DMS 273 treated with DMSO at 0.1 percent for 48 hours (cell line): ENCODE measurements around the gene DNAH9.
A peak's percentile ranks its signal among the peaks of the same experiment; 100 is the strongest.

Source experiments
- DNase-seq: peaks from one replicate; lab custom pipeline; 2025; lab: John Stamatoyannopoulos, UW

Gene DNAH9

DNA sequence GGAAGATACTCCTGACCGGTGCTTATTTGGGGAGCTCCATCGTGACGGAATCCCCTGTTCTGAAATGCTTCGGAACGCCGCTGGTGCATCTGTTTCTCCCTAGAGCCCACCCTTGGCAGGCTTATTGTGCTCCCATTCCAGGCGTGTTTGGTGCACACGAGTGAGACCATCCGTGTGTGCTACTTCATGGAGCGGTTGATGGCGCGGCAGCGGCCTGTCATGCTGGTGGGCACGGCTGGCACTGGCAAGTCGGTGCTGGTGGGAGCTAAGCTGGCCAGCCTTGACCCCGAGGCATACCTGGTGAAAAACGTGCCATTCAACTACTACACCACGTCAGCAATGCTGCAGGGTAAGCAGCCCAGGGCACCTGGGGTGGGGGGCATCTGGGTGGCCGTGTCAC, 170.7 kb downstream of the DNAH9 start:
- no peak for DNase-seq

DNA sequence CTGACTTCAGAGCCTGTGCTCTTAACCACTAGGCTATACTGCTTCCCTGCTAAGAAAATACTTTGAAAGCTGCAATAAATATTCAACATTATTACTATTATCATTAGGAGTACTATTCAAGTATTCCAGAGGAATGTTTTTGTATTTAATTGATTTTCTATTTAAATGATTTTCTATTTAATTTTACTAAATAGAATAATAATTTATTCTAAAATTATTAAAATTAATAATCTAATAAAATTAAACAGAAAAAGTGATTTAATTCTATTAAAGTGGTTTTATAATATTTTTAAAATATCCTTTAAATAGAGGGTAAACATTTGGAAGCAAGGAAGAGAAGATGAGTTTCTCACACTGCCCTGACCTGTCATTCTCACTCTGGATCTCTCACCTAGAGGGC, 173.8 kb downstream of the DNAH9 start:
- no peak for DNase-seq

DNA sequence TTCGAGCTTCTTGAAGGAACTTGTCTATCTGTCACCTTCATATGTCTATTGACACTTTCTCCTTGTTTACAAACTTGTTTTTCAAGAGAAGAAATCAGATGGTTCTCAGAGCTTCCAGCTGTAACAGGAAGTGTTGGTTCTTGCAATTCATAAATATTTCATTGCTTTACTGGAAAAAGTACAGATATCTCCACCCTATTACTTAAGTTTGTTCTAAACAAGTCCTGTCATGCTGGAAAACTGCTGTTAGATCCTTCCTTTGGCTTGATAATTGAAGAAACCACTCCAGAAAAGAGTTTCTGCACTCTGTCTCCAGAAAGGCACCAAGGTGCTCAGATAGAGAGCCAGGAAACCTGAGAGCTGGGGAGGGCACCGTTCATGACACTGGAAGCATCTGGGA, 181.6 kb downstream of the DNAH9 start:
- no peak for DNase-seq

DNA sequence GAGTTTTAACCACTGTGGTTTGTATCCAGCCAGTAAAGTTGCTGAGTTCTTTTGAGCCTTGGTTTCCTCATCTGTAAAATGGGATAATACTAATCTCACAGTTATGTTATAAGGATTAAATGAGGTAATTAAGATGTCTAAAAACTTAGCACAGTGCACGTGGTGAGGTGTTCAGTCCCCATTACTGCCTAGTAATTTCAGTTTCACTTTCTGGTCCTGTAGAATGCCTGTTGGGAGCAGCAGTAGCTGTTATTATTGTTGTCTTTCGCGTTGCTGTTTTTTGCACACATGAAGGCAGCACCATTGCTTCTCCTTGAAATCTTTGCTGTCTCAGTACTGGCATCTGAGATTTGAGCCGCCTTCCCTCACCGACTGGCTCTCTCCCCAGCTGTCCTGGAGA, 182.4 kb downstream of the DNAH9 start:
- DNase-seq = no peak

DNA sequence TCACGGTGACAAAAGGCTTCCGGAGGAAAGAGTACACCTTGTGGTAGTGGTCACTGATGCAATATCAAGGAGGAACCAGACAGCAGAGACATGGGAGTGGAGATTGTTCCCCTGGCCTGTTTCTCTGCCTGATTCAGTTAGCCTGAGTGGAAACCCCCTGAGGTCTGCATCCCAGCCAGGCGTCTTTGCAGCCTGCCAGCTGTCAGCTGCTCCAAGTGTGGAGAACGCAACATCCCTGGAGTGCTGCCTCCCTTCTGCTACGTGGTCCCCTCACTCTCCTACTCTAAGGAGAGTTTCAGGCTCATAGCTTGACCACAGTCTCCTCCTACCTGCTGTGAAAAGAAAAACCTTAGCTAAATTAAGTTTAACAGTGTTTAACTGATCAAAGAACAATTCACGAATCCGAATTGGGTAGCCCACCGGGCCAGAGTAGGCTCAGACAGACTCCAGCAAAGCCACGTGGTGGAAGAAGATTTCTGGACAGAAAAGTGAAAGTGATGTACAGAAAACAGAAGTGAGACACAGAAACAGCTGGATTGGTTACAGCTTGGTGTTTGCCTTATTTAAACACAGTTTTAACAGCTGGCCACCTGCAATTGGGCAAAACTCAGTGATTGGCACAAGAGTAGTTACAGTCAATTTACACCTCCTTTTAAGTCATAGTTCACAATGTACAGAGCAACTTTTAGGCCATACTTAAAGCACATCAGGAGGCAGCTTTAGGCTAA, 188.6 kb downstream of the DNAH9 start:
- no peak for DNase-seq

DNA sequence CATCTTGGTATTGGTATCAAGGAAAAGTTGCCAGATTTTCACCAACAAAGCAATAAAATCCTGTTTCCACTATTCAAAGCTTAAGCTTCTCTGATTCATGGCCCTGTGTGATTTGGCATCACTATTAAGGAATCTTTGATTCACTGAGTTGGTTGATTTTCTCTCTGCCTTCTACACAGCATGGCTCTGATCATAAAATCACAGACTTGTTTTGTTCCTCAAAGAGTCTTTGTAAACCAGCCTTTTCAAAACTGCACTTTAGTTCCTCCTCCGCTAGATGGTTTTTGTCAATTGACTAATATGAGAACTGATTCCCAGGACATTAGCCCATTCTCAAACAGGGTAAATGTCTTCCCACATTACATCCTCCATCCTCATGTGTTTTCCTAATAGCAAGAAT, 197.6 kb downstream of the DNAH9 start:
- DNase-seq = no peak

DNA sequence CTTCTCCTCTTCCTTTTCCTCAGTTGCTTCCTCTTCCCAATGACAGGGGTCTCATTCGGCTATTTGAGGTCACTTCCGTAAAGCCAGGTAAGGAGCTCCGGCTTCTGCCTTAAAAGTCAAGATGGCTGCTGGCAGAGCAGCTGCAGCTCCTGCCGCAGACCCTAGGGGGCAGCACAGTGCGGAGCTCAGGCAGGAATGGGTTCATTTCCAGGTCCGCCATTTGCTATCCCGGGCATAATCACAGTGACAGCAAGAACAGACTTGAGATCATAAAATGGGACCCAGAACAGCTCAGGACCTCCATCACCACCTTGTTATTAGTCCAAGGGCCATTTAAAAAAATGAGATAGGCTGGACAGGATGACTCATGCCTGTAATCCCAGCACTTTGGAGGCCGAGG, 199.5 kb downstream of the DNAH9 start:
- DNase-seq = no peak

DNA sequence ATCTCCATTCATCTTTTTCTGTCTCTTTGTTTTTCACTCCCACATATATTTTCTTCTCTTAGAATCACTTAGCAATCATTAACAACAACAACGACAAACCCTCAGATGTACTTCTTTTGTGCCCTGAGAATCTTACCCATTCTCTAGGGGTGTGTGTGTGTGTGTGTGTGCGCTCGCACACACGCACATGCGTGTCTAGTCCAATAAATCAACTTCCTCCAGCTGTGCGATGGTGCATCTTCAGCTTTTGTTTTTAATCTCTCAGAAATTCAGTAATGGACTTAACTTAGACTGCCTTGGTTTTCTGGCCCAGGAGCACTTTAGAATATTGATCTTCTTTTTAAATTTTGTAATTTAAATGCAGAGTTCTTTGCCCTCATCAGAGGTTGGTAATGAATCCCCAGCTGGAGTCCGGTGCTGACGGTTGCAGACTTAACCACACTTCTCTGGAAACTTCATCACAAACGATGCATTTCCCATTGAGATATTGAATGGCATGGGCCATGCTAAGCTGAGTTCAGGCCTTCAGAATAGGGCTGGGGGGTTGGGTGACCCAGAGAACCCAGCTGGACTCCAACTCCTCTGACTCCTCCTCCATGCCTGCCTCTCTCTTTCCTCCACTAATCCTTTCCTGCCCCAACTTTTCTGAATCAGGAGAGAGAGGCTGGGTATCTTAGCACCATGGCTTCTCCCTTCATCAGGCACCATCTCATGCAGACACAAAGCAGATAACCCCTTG, 205.1 kb downstream of the DNAH9 start:
- no peak for DNase-seq

DNA sequence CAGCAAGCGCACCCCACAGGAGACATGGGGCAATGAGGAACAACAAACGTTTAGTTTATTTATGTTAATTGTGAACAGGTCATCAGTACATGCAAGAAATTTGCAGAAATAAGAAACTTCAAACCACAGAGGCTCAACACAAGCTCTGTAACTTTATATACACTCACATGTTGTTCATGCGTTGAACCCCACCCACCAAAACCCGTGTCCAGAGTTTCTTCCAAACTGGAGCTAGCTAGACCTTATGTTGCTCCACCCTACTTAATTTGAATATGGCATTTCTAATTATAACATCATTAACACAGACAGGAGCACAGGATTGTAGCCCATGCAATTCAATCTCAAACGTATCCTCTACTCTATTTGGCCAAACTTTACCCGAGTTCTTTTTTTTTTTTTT, 206.9 kb downstream of the DNAH9 start:
- no peak for DNase-seq

DNA sequence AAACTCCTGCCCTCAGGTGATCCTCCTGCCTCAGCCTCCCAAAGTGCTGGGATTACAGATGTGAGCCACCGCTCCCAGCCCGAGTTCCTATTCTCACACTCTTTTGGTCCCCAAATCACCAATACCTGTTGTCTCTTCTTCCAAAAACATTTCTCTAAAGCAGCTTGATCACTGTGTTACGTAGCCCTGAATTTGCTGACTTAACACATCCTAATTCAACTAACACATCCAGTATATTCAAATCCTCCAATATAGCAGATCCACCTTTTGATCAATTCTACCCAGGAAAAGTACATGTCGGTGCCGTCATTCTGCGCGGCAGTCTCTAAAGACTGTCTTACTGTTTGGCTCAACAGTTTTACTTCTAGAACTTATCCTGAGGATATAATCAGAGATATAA, 207.7 kb downstream of the DNAH9 start:
- DNase-seq = no peak

DNA sequence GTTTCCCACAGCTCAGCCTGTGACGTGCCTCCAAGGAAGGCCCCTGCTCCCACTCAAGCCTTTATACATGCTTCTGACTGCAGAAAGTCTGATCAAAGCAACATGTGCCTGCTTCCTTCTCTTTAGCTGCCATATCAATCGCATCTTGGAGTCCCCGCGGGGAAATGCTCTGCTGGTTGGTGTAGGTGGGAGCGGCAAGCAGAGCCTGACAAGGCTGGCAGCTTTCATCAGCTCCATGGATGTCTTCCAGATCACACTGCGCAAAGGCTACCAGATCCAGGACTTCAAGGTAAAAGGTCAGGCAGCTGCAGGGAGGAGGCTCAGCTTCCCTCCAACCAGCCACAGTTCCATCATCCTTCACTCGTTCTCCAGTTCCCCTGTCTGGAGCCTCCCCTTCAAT, 209.3 kb downstream of the DNAH9 start:
- no peak for DNase-seq

DNA sequence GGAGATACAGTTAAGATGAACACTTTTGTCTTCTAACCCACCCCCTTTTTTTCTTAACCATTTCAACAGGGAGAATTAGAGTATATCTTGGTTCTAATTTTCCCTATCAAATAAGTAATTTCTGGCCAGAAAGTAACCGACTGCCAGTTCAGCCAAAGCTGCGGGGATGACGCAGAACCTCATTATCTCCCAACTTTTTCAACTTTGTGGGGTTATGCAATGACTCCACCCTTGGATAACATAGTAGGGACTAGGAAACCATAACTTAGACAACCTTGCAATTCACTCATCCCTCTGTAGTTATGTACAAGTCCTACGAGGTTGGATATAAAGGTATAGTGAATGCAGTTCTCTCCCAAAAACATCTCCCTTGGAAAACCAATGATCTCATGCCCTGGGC, 215.0 kb downstream of the DNAH9 start:
- DNase-seq = no peak

DNA sequence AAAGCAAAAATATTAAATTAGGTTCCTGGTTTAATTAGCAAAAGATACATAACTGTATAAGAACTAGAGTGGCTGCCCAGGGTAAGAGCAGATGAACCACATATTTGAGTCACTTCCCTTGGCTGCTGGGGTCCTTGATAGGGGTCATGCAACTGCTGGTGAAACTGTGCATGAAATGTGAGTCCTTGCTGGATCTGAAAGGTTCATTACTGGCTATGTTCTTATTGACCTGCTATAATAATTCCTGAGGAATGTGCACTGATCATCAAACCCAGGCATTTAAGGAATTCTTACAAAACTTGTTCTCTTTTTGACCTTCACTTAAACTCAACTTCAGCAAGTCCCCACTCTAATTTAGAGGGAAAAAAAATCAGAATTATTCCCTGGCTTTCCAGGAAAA, 215.6 kb downstream of the DNAH9 start:
- no peak for DNase-seq

DNA sequence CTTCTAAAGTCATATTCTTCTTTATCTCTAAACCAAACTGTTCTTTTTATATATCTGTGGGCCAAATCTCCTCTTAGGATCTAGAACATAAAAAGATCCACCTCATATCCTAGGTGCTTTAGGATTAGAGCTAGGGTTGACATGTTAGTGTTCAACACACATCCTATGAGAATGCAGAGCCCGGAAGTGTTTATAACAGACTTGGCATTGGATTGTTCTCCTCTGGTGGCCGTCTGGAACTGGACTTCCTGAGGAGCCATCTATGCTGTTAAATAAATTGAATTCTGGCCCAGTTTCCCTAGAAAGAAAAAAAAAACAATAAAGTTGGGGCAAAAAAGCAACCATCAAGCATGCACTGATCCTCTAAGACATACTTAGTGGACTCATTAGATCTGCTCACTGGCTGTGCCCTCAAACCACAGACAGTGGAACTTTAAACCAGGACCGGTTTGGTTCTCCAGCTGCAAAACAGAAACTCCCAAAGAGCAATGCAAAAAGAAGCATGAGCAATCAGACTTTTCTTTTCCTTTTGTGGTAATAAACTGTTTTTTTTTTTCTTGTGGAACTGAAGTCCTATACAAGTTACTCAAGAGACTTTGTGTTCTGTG, 216.5 kb downstream of the DNAH9 start:
- no peak for DNase-seq

DNA sequence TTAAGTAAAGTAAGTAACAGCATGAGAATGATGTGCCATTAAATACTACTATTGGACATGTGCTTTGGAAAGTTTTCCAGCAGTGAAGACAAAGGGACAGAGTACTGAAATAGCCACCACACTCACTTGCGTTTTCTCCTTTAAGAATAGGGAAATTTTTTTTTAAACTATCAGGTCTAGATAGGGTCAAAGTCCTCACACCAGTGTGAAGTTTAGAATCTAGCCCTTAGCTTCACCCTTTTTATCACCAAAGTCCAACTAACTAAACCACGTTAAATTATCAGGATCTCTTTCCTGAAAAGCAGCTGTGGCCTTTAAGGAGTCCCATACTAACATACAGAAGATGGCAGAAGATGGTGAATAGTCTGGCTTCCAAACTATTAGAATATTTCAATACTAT, 218.1 kb downstream of the DNAH9 start:
- DNase-seq = no peak

DNA sequence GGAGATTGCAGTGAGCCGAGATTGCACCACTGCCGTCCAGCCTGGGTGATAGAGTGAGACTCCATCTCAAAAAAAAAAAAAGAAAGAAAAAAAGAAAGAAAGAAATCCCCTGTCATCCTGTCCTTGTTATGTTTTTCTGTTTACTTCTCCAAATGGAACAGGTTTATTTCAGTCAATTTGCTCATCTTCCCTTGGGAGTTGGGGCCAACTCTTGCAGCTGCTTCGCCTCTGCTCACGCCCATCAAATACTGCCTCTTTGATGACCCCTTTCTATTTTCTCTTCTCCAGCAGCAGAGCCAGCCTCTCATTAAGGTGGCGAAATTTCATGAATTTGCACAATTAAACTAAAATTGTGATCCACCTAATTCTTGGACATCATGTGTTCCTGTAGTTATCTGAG, 225.6 kb downstream of the DNAH9 start:
- DNase-seq = no peak

DNA sequence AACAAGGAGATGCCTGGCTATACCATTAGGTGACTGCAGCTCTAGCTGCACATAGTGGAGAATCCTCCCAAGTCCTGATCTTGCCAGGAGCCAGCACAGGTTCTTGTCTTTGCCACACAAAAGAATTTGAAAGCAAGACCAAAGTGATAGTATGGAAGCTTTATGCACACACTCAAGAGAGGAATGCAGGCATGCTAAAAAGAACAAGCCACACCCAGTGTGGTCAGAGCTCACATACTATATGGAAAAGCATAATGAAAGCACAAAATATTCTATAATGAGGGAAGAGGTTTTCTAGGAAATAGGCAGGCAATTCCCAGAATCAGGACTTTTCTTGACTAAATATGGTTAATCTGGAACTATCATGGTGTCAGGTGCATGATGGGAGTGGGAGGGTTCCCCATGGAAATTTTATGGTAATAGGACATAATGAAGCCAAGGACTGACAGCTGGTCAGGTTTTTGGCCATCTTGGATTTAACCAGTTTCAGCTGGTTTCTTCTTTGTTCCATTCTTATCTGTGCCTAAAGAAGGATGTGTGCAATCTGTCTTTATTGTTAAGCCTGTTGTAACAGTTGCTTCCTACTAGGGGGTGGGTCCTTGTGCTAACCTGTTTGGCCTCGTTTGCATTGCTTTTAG, 227.4 kb downstream of the DNAH9 start:
- peak; percentile 45 for DNase-seq

DNA sequence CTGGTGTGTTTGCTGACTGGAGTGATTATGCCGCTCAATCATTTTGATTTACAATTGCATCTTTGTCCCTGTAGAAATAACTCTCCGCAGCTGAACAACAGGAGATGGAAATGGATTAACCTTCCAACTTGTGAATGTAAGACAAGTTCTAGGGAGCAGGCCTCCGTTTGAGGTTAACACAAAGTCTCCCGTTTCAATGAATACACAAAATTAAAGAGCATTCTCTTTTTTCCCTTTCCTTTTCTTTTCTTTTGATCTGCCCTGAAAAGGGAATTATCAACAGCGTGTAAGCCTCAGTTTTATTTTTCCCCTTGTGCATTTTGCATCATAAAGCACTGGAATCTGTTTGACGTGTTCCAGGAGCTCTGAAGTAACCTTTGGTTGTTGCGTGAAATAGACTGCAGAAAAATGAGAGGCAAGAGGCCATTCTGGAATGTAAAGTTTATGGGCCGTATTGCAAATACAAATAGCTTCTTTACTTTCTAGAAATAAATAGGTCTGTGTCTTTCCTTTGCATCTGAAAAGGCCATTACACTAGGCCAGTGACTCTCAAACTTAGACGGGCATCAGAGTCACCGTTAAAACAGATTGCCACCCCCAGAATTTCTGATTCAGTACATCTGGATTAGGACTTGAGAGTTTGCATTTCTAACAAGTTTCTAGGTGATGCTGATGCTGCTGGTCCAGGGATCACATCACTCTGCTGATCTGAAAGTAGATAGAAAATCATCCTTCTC, 234.3 kb downstream of the DNAH9 start:
- DNase-seq = no peak

DNA sequence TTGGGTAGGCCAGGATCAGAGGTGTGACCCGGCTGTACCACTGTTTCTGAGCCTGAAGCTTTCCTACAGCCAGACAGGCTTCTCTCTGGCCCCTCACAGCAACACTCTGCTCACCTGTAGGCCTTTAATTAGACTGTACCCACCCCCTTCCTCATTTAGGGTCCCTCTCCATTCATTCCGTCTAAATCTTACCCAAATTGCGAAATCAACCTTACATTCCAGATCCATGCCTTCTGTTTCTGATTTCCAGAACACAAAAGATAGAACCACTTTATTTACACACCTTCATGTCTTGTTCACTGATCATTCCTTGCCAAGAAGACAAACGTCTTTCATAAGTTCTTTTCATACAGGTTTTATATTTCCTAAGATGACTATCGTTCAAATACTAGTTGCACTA, 238.2 kb downstream of the DNAH9 start:
- no peak for DNase-seq

DNA sequence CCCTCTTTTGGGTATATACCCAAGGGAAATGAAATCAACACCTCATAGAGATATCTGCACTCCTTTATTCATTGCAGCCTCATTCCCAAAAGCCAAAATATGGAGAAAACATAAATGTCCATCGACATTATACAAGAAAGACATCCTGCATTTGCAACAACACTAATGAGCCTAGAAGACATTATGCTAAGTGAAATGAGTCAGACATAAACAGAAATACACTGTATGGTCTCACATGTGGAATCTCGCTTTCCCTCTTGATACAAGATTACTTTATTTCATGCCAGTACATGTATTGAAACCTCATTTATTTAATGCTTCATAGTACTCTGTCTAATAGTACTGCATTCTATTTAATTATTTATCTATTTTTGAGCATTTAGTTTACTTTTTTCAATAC, 241.8 kb downstream of the DNAH9 start:
- no peak for DNase-seq

DNA sequence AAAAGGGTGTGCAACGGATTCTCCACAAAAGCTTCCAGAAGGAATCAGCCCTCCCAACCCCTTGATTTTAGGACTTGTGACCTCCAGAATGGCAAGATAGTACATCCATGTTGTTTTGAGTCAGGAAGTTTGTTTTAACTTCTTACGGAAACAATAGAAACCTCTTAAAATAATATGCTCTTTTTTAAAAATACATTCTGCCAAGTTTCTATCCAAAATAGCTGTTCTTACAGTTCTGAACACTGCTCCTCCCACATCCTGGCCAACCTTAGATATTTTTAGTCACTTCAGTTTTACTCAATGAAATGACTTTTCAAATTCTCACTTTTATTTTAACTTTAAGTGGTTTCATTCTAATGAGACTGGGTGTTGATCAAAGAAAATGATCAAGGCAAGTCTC, 242.6 kb downstream of the DNAH9 start:
- no peak for DNase-seq

DNA sequence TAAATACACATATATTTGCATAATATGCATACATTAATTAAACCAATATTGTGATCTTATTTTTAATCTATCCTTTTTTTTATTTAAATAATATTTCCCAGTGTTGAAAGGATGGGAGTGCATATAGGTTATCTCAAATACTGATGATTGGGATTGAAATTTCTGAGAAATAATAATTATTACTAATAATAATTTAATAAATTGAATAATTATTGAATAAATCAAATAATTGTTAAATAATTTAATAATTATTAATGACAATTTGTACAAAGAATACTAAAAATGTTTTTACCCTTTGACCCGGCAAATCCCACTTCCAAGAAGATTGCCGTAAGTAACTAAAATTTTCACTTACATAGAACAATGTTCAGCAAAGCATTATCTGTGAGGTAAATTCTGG, 250.1 kb downstream of the DNAH9 start:
- no peak for DNase-seq
